ENCODE measurements around the gene LIX1L. TPM values are rescaled to one million over a fixed set of nuclear protein-coding genes. Genes with fewer than 3 reads are reported as not detected.

The LIX1L gene
- total RNA-seq, 1 donor from 2014 or later: 22.1 TPM

GRCh38 chr1:145963265-145964019, 5.6 kb upstream of the LIX1L start:
- no peak for DNase-seq

GRCh38 chr1:145962157-145963102, 4.6 kb upstream of the LIX1L start:
- peak; percentile 76 for DNase-seq

- peak; percentile 64 for DNase-seq
Observed at GRCh38 chr1:145961425-145962156, 3.8 kb upstream of the LIX1L start.

- no peak for DNase-seq
Observed at GRCh38 chr1:145961109-145961424, 3.2 kb upstream of the LIX1L start.

GRCh38 chr1:145960468-145961108, 2.8 kb upstream of the LIX1L start:
- DNase-seq: peak; percentile 46

GRCh38 chr1:145959957-145960467, 2.2 kb upstream of the LIX1L start:
- DNase-seq: no peak

GRCh38 chr1:145959333-145959732, 1.5 kb upstream of the LIX1L start:
- no peak for DNase-seq

GRCh38 chr1:145958734-145959133, 917 bp upstream of the LIX1L start:
- DNase-seq: no peak

- DNase-seq: no peak
Observed at GRCh38 chr1:145956781-145957442, 905 bp downstream of the LIX1L start.

GRCh38 chr1:145956361-145956760, 1.5 kb downstream of the LIX1L start:
- no peak for DNase-seq

GRCh38 chr1:145955436-145955835, 2.4 kb downstream of the LIX1L start:
- DNase-seq: no peak

- DNase-seq: no peak
Observed at GRCh38 chr1:145953861-145954260, 4.0 kb downstream of the LIX1L start.

GRCh38 chr1:145952903-145953302, 4.9 kb downstream of the LIX1L start:
- DNase-seq: no peak

GRCh38 chr1:145951526-145951925, 6.3 kb downstream of the LIX1L start:
- DNase-seq: no peak

GRCh38 chr1:145949219-145949618, 8.6 kb downstream of the LIX1L start:
- DNase-seq: no peak

- no peak for DNase-seq
Observed at GRCh38 chr1:145947551-145947950, 10.3 kb downstream of the LIX1L start.

GRCh38 chr1:145946477-145946986, 11.3 kb downstream of the LIX1L start:
- DNase-seq: no peak

- DNase-seq: no peak
Observed at GRCh38 chr1:145944532-145944931, 13.3 kb downstream of the LIX1L start.

- DNase-seq: no peak
Observed at GRCh38 chr1:145942871-145943270, 14.9 kb downstream of the LIX1L start.

- DNase-seq: no peak
Observed at GRCh38 chr1:145942405-145942804, 15.4 kb downstream of the LIX1L start.

- no peak for DNase-seq
Observed at GRCh38 chr1:145937436-145937835, 20.4 kb downstream of the LIX1L start.
